ENCODE data around the gene CFAP20DC.
"Not testable (repeated sequence)": the region's sequence is repeated elsewhere in the genome, so short reads cannot be mapped to it uniquely, and the experiment has no call there.

Gene CFAP20DC

GRCh38 chr3:58962040-58962651 lies 87.7 kb downstream of the CFAP20DC start:
- no peak for DNase-seq

DNA sequence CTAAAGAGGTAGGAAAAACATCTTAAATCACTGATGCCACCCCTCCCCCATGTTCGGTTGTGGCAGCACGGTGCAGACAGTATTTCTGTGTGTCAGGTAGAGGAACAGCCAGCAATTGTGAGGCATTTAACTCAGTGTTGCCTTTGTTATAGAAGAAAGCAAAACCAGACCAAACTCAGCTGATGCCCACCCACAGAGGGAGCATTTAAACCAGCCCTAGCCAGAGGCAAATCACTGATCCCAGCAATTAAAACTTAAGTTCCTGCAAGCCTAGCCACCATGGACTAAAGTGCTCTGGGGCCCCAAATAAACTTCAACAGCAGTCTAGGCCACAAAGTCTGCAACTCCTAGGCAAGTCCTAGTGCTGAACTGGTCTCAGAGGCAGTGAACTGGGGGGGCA lies 94.5 kb downstream of the CFAP20DC start:
- no peak for DNase-seq

- no peak for DNase-seq
Observed at GRCh38 chr3:58953288-58953687, 96.5 kb downstream of the CFAP20DC start.

- no peak for DNase-seq
Observed at GRCh38 chr3:58952128-58952917, 97.5 kb downstream of the CFAP20DC start.

DNA sequence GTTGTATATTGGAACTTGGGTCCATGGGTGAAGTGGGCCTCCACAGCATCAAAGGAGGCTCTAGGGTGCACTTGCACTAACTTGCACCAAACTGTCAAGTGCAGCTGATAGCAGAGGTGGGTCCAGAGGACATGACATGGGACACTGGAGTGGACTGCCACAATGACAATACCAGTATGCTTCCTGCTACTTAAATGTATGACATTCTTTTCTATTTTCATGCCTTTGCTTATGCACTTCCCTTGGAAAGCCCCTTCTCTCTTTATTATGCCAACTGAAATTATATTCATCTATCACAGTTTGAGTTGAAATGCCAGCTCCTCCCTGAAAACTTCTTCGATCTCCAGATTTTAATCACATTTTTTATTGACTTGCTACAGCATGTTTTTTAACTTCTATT lies 101.8 kb downstream of the CFAP20DC start:
- no peak for DNase-seq

DNA sequence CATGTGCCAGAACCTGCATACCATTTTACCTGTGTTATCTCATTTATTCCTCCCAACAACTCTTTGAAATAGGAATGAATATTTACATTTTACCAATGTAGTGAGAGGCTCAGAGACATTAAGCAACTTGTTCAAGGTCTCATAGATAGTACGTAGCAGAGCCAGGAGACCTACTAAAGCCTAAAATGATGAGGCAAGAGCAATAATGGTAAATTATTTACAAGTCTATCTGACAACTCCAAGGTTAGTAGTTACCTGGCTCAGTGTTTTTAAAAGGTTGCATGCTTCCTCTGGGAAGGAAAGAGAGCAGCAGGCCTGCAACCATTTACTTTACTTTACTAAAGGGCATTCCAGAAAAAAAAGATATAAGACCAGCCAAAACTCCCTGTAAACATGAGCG lies 103.0 kb downstream of the CFAP20DC start:
- no peak for DNase-seq

DNA sequence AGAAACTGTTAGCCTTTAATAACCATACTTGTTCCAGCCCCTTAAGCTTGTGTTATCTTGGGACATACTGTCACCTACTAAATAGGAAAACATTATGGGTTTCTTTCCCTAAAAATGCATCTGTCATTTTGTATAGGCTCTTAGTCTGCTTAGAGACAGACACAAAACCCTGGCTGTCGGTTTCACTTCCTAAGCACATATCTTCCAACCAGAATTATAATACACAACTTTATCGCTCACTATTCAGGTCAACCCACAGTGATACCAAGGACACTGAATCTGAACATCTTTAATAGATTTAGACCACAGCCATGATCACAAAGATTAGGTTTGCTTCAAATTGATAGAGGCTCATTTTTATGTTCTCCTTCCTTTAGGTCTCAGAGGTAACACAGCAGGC lies 111.8 kb downstream of the CFAP20DC start:
- DNase-seq = no peak

DNA sequence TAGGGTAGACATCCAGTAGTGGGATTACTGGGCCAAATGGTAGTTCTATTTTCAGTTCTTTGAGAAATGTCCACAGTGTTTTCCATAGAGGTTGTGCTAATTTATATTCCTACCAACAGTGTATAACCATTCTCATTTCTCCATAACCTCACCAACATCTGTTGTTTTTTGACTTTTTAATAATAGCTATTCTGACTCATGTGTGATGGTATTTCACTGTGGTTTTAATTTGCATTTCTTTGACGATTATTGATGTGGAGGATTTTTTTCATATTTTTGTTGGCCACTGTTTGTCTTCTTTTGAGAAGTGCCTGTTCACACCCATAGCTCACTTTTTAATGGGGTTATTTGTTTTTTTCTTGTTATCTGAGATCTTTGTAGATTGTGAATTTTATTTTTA lies 125.2 kb downstream of the CFAP20DC start:
- DNase-seq = no peak

GRCh38 chr3:58900386-58900785 lies 149.4 kb downstream of the CFAP20DC start:
- no peak for DNase-seq

GRCh38 chr3:58899953-58900298 lies 149.9 kb downstream of the CFAP20DC start:
- DNase-seq = no peak

DNA sequence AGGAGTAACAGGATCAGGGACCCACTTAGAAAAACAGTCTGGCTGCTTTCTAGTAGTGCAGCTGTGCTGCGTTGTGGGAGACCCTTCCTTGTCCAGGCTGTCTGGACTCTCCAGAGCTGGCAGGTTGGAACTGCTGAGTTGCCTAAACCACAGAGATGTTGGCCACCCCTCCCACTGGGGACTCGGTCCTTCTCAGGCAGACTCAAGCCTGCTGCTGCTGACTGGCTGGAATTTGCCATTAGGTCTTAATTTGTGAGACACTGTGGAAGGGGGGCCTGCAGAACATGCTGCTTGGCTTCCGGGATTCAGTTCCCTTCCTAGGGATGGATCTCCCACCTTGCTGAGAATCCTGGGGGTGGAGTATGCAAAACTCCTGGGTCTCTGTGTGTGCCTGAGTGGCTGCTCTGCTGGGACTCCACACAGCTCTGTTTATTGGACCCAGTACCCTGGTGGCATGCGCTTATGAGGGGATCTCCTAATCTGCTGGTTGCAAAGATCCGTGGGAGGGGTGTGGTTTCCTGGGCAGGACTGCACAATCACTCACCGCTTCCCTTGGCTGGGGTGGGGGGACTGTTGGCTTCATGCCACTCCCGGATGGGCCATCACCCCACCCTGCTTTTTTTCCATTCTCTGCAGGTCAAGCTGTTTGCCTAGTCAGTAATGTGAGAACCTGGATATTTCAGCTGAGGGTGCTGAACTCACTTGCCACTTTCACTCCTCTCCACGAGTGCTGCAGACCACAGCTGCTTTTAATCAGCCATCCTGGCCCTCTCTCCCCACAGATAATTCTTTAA lies 150.5 kb downstream of the CFAP20DC start:
- no peak for DNase-seq

- DNase-seq = no peak
Observed at GRCh38 chr3:58898513-58898912, 151.3 kb downstream of the CFAP20DC start.

DNA sequence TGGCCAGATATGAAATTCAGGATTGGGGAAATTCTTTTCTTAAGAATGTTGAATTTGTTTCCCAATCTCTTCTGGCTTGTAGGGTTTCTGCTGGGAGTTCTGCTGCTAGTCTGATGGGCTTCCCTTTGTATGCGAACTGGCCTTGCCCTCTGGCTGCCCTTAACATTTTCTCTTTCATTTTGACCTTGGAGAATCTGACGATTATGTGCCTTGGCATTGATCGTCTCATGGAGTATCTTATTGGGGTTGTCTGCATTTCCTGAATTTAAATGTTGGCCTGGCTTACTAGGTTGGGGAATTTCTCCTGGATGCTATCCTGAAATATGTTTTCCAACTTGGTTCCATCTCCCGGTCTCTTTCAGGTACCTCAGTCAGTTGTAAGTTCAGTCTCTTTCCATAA lies 152.2 kb downstream of the CFAP20DC start:
- DNase-seq = no peak

DNA sequence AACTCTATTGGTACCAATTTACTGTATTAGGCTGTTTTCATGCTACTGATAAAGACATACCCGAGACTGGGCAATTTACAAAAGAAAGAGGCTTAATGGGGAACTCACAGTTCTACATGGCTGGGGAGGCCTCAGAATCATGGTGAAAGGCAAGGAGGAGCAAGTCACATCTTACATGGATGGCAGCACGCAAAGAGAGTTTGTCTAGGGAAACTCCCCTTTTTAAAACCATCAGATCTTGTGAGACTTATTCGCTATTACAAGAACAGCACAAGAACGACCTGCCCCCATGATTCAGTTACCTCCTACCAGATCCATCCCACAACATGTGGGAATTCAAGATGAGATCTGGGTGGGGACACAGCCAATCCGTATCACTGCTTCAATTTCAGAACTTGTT lies 154.1 kb downstream of the CFAP20DC start:
- DNase-seq = not testable (repeated sequence)

DNA sequence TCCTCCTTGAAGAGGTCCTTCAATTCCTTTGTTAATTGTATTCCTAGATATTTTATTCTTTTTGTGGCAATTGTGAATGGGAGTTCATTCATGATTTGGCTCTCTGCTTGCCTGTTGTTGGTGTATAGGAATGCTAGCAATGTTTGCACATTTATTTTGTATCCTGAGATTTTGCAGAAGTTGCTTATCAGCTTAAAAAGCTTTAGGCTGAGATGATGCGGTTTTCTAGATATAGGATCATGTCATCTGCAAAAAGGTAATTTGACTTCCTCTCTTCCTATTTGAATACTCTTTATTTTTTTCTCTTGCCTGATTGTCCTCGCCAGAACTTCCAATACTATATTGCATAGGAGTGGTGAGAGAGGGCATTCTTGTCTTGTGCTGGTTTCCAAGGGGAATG lies 157.3 kb downstream of the CFAP20DC start:
- not testable (repeated sequence) for DNase-seq

DNA sequence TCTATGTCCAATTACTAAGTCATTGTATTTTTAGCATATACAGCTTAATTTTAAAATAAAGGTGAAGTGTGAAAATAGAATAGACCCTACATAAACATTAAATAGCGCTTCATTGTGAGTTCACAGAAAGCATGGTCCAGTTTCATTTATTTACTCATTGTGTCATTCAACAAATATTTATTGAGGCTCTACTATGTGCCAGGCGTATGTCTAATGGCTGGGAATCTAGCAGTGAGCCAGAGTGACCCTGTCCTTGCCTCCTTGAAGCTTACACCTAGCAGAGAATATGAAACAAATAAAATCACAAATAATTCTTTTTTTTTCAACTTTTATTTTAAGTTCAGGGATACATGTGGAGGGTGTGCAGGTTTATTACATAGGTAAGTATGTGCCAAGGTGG lies 161.7 kb downstream of the CFAP20DC start:
- no peak for DNase-seq

- DNase-seq = no peak
Observed at GRCh38 chr3:58884453-58884852, 165.4 kb downstream of the CFAP20DC start.

- DNase-seq = no peak
Observed at GRCh38 chr3:58880182-58880581, 169.6 kb downstream of the CFAP20DC start.

- no peak for DNase-seq
Observed at GRCh38 chr3:58874795-58875194, 175.0 kb downstream of the CFAP20DC start.

DNA sequence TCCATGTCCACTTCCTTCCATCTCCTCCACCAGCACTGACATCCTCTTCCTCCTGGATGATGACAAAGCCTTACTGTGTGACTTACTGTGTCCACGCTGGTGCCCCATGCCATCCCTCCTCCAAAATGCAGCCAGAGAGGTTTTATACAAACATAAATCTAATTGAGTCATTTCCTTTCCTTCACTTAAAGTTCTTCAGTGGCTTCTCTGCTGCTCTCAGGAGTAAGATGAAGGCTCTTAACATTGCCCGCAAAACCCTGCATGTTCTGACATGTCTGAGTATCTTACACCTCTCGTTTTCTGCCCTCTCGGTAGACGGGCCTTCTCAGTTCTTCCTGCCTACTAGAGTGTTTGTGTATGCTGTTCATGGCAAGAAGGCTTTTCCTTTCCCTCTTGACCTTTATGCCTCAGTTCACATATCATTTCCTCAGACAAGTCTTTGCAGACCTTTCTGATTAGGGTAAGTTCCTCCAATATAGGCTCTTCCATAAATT lies 175.5 kb downstream of the CFAP20DC start:
- no peak for DNase-seq

GRCh38 chr3:58868097-58868779 lies 181.6 kb downstream of the CFAP20DC start:
- DNase-seq = no peak

DNA sequence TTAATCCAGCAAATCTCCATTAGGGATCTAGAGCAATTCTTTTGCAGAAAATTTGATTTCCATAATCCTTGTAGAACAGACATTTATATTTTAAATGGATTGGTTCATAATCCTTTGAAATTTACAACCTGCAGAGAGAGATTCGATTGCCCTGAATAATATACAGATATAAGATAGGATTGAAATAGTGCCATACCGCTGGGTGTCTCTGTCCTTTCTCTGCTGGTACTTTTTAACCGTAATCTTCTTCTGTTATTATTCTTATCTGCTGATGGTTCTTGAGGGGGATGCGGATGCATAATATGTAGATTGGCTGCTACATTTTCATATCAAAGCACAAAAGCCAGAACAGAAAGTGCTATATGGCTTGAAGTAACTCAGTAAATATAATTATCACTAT lies 182.2 kb downstream of the CFAP20DC start:
- no peak for DNase-seq

DNA sequence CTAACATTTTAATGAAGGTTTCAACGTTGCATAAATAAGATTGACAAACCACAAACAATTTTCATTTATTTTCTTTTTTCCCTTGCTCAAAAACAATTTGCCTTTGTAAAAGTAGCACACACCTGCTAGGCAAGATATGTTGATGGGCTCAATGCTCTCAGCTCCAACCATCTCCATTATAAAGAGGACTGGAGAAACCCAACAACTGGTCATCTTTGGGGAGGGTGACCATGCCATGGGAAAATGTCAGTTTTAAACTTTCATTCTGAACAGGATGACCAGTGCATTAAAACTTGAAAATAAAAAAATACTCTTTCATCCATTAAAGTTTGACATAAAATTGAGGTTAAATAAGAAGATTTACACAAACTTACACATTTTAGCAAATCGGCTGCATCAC lies 183.7 kb downstream of the CFAP20DC start:
- DNase-seq = no peak

Data from T1000 (cell line).